Measurements from ENCODE around the gene ATG13. TPM values are rescaled to one million over a fixed set of nuclear protein-coding genes. Genes with fewer than 3 reads are reported as not detected.
"Not testable (repeated sequence)": the region's sequence is repeated elsewhere in the genome, so short reads cannot be mapped to it uniquely, and the experiment has no call there.

The ATG13 gene
- total RNA-seq, 6 experiments from 2014 or later = 34.5 to 60.9 (median 41.1) TPM

DNA sequence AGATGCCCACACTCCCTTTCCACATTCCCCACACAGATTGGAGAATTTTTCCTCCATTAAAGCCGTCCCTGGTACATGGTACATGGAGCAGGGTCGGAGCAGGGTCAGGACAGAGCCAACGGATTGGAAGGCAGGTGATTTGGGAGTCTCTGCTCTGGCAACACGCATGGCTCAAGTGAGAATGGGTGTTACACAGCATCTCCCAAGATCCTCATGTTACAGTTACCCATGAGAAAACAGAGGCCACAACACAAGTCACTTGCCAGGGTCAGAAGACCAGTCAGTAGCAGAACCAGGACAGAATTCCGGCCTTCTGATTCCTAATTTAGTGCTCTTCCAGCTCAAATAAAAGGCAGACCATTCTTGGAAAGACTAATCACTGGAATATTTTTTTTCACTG is 94.0 kb downstream of the ATG13 start:
- 94% methylated on average over 2 of the region's 5 CpGs for WGBS (ENCODE audit: insufficient coverage, low coverage, low lambda C conversion rate, missing lambda C conversion rate)
- ATAC-seq (peak in 2 of 4 donors; percentile 17 to 21), DNase-seq (no peak)
- TF ChIP-seq POLR2A (IDR thresholded peaks at IDR 0.05) = no peak
- no peaks in the 10 kb centered on the region for H3K9me3 ChIP-seq
- peaks cover 0 to 4% (median 0%) of the 10 kb centered on the region in 4 donors for H3K36me3 ChIP-seq
- H3K27ac ChIP-seq = peak overlapping the region; percentile 44 to 77 (median 46)
- H3K4me3 ChIP-seq = no peak overlapping the region
- intact Hi-C loops (cut with DNase I) = no loop called here
- no peaks in the 10 kb centered on the region for H3K27me3 ChIP-seq
- H3K4me1 ChIP-seq = peaks cover 0 to 35% (median 2%) of the 10 kb centered on the region in 4 donors

DNA sequence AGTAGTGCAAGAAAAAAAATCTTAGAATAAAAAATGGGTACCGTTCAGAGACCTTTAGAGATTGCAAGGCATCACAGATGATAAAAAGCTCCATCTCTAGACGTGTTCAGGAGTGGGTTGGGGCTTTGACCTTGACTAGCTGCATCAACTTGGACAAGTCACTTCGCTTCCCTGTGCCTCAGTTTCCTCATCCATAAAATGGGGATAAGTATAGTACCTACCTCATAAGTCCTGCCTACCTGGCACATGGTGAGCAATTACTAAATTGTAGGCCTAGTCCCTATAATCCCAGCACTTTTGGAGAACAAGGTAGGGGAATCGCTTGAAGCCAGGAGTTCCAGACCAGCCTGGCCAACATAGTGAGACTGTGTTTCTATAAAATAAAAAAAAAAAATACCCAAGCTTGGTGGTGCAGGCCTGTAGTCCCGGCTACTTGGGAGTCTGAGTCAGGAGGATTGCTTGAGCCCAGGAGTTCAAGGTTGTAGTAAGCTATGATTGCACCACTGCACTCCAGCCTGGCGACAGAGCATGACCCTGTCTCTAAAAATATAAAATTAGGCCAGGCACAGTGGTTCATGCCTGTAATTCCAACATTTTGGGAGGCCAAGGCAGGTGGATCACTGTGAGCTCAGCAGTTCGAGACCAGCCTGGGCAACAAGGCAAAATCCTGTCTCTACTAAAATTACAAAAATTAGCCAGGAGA is 95.7 kb downstream of the ATG13 start:
- intact Hi-C loops (cut with DNase I) = no loop called here
- H3K36me3 ChIP-seq = no peaks in the 10 kb centered on the region
- H3K27me3 ChIP-seq = no peaks in the 10 kb centered on the region
- no peaks in the 10 kb centered on the region for H3K9me3 ChIP-seq
- ATAC-seq (no peak), DNase-seq (no peak)
- TF ChIP-seq, protein P1, sequence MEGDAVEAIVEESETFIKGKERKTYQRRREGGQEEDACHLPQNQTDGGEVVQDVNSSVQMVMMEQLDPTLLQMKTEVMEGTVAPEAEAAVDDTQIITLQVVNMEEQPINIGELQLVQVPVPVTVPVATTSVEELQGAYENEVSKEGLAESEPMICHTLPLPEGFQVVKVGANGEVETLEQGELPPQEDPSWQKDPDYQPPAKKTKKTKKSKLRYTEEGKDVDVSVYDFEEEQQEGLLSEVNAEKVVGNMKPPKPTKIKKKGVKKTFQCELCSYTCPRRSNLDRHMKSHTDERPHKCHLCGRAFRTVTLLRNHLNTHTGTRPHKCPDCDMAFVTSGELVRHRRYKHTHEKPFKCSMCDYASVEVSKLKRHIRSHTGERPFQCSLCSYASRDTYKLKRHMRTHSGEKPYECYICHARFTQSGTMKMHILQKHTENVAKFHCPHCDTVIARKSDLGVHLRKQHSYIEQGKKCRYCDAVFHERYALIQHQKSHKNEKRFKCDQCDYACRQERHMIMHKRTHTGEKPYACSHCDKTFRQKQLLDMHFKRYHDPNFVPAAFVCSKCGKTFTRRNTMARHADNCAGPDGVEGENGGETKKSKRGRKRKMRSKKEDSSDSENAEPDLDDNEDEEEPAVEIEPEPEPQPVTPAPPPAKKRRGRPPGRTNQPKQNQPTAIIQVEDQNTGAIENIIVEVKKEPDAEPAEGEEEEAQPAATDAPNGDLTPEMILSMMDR (IDR thresholded peaks at IDR 0.05) = no peak
- no peak for TF ChIP-seq POLR2A (IDR thresholded peaks at IDR 0.05)
- no peak overlapping the region for H3K27ac ChIP-seq
- peaks cover 0 to 48% (median 5%) of the 10 kb centered on the region in 4 donors for H3K4me1 ChIP-seq
- H3K4me3 ChIP-seq = no peak overlapping the region
- 65% methylated on average over 5 of the region's 7 CpGs for WGBS (ENCODE audit: insufficient coverage, low coverage, low lambda C conversion rate, missing lambda C conversion rate)

DNA sequence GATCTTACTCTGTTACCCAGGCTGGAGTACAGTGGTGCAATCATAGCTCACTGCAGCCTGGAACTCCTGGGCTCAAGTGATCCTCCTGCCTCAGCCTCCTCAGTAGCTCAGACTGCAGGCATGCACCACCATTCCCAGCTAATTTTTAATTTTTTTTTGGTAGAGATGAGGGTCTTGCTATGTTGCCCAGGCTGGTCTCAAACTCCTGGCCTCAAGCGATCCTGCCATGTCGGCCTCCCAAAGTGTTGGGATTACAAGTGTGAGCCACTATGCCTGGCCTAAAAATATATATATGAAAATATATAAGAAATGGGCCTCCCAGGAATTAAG is 100.4 kb downstream of the ATG13 start:
- H3K4me3 ChIP-seq; DNase-seq; H3K9me3 ChIP-seq; intact Hi-C loops (cut with DNase I); ATAC-seq; H3K27me3 ChIP-seq: not testable (repeated sequence)
- Histone ChIP-seq H3K36me3 (peaks cover 0 to 11% (median 5%) of the 10 kb centered on the region in 4 donors), H3K4me1 (peaks cover 0 to 59% (median 14%) of the 10 kb centered on the region in 4 donors), H3K27ac (peak overlapping the region; percentile 41 to 63 (median 57))
- 13% methylated on average over 1 of the region's 2 CpGs for WGBS (ENCODE audit: insufficient coverage, low coverage, low lambda C conversion rate, missing lambda C conversion rate)

DNA sequence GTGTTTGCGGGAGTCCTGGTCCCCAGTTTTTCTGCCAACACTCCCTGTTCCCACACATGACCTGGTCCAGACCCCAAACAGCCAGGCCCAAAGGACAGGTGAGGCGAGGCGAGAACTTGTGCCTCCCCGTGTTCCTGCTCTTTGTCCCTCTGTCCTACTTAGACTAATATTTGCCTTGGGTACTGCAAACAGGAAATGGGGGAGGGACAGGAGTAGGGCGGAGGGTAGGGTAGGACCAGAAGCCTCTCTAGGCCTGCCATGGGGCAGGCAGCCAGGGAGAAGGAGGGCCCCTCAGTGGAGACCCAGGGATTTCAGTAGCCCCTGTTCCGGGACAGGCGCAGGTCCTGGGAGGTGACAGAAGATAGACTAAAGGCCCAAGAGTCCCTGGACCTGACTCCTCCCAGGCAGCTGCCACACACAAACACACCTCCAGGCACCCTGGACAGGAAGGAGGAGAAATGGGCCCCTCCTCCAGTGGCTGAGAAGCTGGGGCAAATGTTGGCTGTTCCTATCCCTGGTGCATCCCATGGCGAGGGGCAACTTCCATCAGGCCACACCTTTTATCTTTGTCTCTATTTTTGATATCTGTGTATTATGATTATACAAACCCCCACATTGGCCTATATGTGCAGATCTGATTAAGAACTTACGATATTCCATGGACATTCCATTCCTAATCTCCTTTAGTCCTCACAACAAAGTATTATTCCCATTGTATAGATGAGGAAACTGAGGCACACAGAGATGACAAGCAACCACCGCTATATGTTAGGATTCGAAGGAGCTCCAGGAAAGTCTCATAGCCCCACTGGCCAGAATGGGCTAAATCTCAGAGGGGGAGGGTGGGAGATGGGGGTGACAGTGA is 101.0 kb downstream of the ATG13 start:
- Histone ChIP-seq H3K4me3 (peak overlapping the region in 2 of 3 donors; percentile 87 to 88), H3K27ac (peak overlapping the region; percentile 41 to 94 (median 63)), H3K36me3 (peaks cover 0 to 16% (median 5%) of the 10 kb centered on the region in 4 donors), H3K27me3 (no peaks in the 10 kb centered on the region), H3K4me1 (peaks cover 0 to 61% (median 17%) of the 10 kb centered on the region in 4 donors), H3K9me3 (no peaks in the 10 kb centered on the region)
- 43% methylated on average over 9 of the region's 11 CpGs for WGBS (ENCODE audit: insufficient coverage, low coverage, low lambda C conversion rate, missing lambda C conversion rate)
- ATAC-seq = peak; percentile 74 to 91 (median 82)
- intact Hi-C loops (cut with DNase I) = no loop called here
- peak; percentile 91 to 98 (median 97) for DNase-seq
- TF ChIP-seq, protein P1 (IDR thresholded peaks at IDR 0.05) = no peak
- peak; percentile 45 for TF ChIP-seq POLR2A (IDR thresholded peaks at IDR 0.05)

DNA sequence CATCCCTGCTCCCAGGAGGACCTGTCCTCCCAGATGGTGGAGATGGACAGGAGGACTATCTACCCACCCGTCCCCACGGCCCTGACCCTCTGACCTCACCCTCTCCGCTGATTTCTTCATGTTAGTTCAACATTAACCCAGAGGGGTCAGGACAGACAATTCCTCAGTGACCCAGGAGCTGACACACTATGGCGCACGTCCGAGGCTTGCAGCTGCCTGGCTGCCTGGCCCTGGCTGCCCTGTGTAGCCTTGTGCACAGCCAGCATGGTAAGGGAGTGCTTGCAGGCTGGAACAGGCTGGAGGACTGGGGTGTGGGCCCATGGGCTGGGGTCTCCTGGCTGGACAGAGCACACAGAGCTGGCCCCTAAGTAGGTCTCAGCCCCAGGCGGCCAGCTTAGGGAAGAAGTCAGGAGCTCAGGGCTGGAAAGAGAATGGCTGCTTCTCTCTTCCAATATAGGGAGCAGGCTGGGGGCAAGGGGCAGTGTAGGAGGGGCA is 101.7 kb downstream of the ATG13 start, which contains the start of gene F2:
F2 (plus strand) TSS at position 166 of the 495 bp plus-strand sequence; CDS start at position 189, 23 bp downstream.
- Histone ChIP-seq H3K9me3 (no peaks in the 10 kb centered on the region), H3K36me3 (peaks cover 0 to 22% (median 9%) of the 10 kb centered on the region in 4 donors), H3K4me1 (peaks cover 0 to 60% (median 20%) of the 10 kb centered on the region in 4 donors), H3K4me3 (peak within 1 kb of the TSS; percentile 51 to 88 (median 87)), H3K27ac (peak within 1 kb of the TSS; percentile 63 to 94 (median 81)), H3K27me3 (no peaks in the 10 kb centered on the region)
- 42% methylated on average over 2 of the region's 7 CpGs for WGBS (ENCODE audit: insufficient coverage, low coverage, low lambda C conversion rate, missing lambda C conversion rate)
- ATAC-seq = peak; percentile 73 to 80 (median 76)
- DNase-seq = peak; percentile 82 to 93 (median 89)
- intact Hi-C loops (cut with DNase I) = no loop called here
- TF ChIP-seq, protein P1 (IDR thresholded peaks at IDR 0.05) = no peak
- TF ChIP-seq POLR2A (IDR thresholded peaks at IDR 0.05) = peak; percentile 92

All from right lobe of liver (tissue), 6 donors.